Adipocyte (in vitro differentiated cells): ENCODE results near the gene SPATA33.
A peak's percentile ranks its signal among the peaks of the same experiment; 100 is the strongest.

Source experiments
- DNase-seq: peaks from one replicate; pipeline ENCODE4 v3.0.0-alpha.2; 2015; ENCODE audit warnings: low read depth
- H3K27me3 ChIP-seq: replicated peaks from 2 replicates; pipeline ENCODE4 v1.7.0; 2013; ENCODE audit warnings: mild to moderate bottlenecking, low read length, moderate library complexity; ENCODE audit not compliant: control insufficient read depth, insufficient read depth
- H3K36me3 ChIP-seq: 2 replicates; pipeline ENCODE4 v1.7.0; 2013; ENCODE audit warnings: low read length, mild to moderate bottlenecking, moderate library complexity; ENCODE audit not compliant: control insufficient read depth, insufficient read depth, severe bottlenecking
- H3K4me1 ChIP-seq: 2 replicates; pipeline ENCODE4 v1.7.0; 2013; ENCODE audit warnings: mild to moderate bottlenecking, low read length, moderate library complexity; ENCODE audit not compliant: control insufficient read depth, insufficient read depth
- H3K4me3 ChIP-seq: 2 replicates; pipeline ENCODE4 v1.7.0; 2013; ENCODE audit warnings: mild to moderate bottlenecking, low read length, moderate library complexity
- H3K9ac ChIP-seq: 2 replicates; pipeline ENCODE4 v1.7.0; 2013; ENCODE audit warnings: mild to moderate bottlenecking, low read length, moderate library complexity
- H3K9me3 ChIP-seq: 2 replicates; pipeline ENCODE4 v1.7.0; 2013; ENCODE audit warnings: mild to moderate bottlenecking, low read length, moderate library complexity; ENCODE audit not compliant: control insufficient read depth

The SPATA33 gene

GRCh38 chr16:89618109-89618998 is 39.3 kb upstream of the SPATA33 start:
- H3K36me3 ChIP-seq, result no peaks in the 10 kb centered on the region
- peak; percentile 43 for DNase-seq
- peaks cover 17% of the 10 kb centered on the region for H3K27me3 ChIP-seq
- peaks cover 13% of the 10 kb centered on the region for H3K4me1 ChIP-seq
- H3K9ac ChIP-seq, result no peak overlapping the region
- no peaks in the 10 kb centered on the region for H3K9me3 ChIP-seq
- no peak overlapping the region for H3K4me3 ChIP-seq

- Histone ChIP-seq H3K27me3 (peaks cover 23% of the 10 kb centered on the region), H3K9ac (no peak overlapping the region), H3K9me3 (no peaks in the 10 kb centered on the region), H3K4me3 (no peak overlapping the region), H3K4me1 (peaks cover 16% of the 10 kb centered on the region), H3K36me3 (no peaks in the 10 kb centered on the region)
- peak; percentile 61 for DNase-seq
Observed at GRCh38 chr16:89619840-89620239, 37.8 kb upstream of the SPATA33 start.

GRCh38 chr16:89620406-89620841 is 37.2 kb upstream of the SPATA33 start:
- H3K4me1 ChIP-seq, result peaks cover 16% of the 10 kb centered on the region
- H3K36me3 ChIP-seq, result no peaks in the 10 kb centered on the region
- H3K9me3 ChIP-seq, result no peaks in the 10 kb centered on the region
- peaks cover 23% of the 10 kb centered on the region for H3K27me3 ChIP-seq
- DNase-seq, result no peak
- no peak overlapping the region for H3K4me3 ChIP-seq
- no peak overlapping the region for H3K9ac ChIP-seq

DNA sequence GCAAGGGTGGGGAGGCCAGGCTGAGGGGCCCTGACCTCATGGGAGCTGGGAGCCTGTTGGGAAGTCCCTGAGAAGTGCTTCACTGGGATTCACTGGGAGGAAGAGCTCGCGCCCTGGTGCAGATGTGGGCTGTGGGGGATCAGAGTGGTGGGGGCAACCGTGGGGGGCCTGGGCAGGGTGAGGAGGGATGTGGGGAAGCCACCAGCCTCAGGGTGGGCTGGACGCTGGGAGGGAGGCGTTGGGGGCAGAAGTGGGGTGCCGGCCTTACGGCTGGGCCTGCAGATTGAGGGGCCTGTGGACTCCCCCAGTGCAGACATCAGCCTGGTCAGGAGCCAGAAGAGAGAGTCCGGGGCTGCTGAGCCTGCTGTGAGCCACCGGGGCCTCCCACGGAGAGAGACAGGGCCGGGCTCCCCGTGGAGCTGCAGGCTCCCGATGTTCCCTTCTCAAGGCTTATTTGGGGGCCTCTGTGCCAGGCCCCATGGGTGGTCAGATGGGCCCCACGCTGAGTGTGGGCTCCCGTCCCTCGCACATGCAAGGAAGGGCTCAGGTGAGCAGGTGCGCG is 36.4 kb upstream of the SPATA33 start:
- no peak overlapping the region for H3K9ac ChIP-seq
- H3K4me3 ChIP-seq, result no peak overlapping the region
- H3K36me3 ChIP-seq, result no peaks in the 10 kb centered on the region
- H3K9me3 ChIP-seq, result no peaks in the 10 kb centered on the region
- H3K27me3 ChIP-seq, result peaks cover 30% of the 10 kb centered on the region
- no peak for DNase-seq
- H3K4me1 ChIP-seq, result peaks cover 16% of the 10 kb centered on the region

GRCh38 chr16:89621698-89622409 is 35.8 kb upstream of the SPATA33 start:
- H3K27me3 ChIP-seq, result peaks cover 30% of the 10 kb centered on the region
- H3K36me3 ChIP-seq, result no peaks in the 10 kb centered on the region
- H3K4me3 ChIP-seq, result no peak overlapping the region
- no peak for DNase-seq
- H3K9me3 ChIP-seq, result no peaks in the 10 kb centered on the region
- no peak overlapping the region for H3K9ac ChIP-seq
- H3K4me1 ChIP-seq, result peaks cover 16% of the 10 kb centered on the region

GRCh38 chr16:89623511-89624261 is 34.0 kb upstream of the SPATA33 start:
- Histone ChIP-seq H3K4me1 (peaks cover 11% of the 10 kb centered on the region), H3K9me3 (no peaks in the 10 kb centered on the region), H3K27me3 (peaks cover 30% of the 10 kb centered on the region), H3K36me3 (no peaks in the 10 kb centered on the region), H3K4me3 (no peak overlapping the region), H3K9ac (no peak overlapping the region)
- no peak for DNase-seq

GRCh38 chr16:89624777-89625761 is 32.6 kb upstream of the SPATA33 start:
- Histone ChIP-seq H3K36me3 (no peaks in the 10 kb centered on the region), H3K4me1 (peaks cover 8% of the 10 kb centered on the region), H3K9me3 (no peaks in the 10 kb centered on the region), H3K9ac (no peak overlapping the region), H3K4me3 (no peak overlapping the region), H3K27me3 (peaks cover 30% of the 10 kb centered on the region)
- DNase-seq, result no peak

GRCh38 chr16:89629827-89630610 is 27.6 kb upstream of the SPATA33 start:
- Histone ChIP-seq H3K27me3 (peaks cover 25% of the 10 kb centered on the region), H3K9me3 (peaks cover 3% of the 10 kb centered on the region), H3K4me3 (no peak overlapping the region), H3K9ac (no peak overlapping the region), H3K36me3 (no peaks in the 10 kb centered on the region), H3K4me1 (peaks cover 12% of the 10 kb centered on the region)
- DNase-seq, result no peak

- no peak overlapping the region for H3K4me3 ChIP-seq
- H3K4me1 ChIP-seq, result peaks cover 12% of the 10 kb centered on the region
- DNase-seq, result peak; percentile 70
- no peak overlapping the region for H3K9ac ChIP-seq
- H3K27me3 ChIP-seq, result peaks cover 21% of the 10 kb centered on the region
- H3K36me3 ChIP-seq, result no peaks in the 10 kb centered on the region
- peaks cover 3% of the 10 kb centered on the region for H3K9me3 ChIP-seq
Observed at GRCh38 chr16:89633064-89633631, 24.5 kb upstream of the SPATA33 start.
